Liver (tissue), 9 donors: ENCODE measurements around the gene DNAJC11. TPM values are rescaled to one million over a fixed set of nuclear protein-coding genes. Genes with fewer than 3 reads are reported as not detected.

Source experiments
- DNase-seq: peaks from one replicate; pipeline ENCODE4 v3.0.0-alpha.2; 2017; ENCODE audit warnings: low spot score
- H3K27ac ChIP-seq, 2 donors: one replicate each; pipeline ENCODE4 v1.7.0; 2013; ENCODE audit warnings: inconsistent platforms in 2 of 2, low read length in 2 of 2, control low read depth in 1 of 2, low read depth in 1 of 2, mild to moderate bottlenecking in 1 of 2
- H3K27me3 ChIP-seq, 4 donors: one replicate each; pipeline versions ENCODE4 v1.6.1 to v1.7.0; 2013; ENCODE audit warnings: low read length in 3 of 4, inconsistent platforms in 1 of 4, mild to moderate bottlenecking in 1 of 4, moderate library complexity in 1 of 4; ENCODE audit not compliant: control insufficient read depth in 4 of 4, insufficient read depth in 4 of 4
- H3K36me3 ChIP-seq, 4 donors: one replicate each; pipeline versions ENCODE4 v1.6.1 to v1.7.0; 2013; ENCODE audit warnings: low read length in 3 of 4, mild to moderate bottlenecking in 3 of 4, low read depth in 1 of 4, moderate library complexity in 1 of 4; ENCODE audit not compliant: control insufficient read depth in 4 of 4, insufficient read depth in 3 of 4
- H3K4me1 ChIP-seq, 4 donors: one replicate each; pipeline versions ENCODE4 v1.6.1 to v1.7.0; 2013; ENCODE audit warnings: low read length in 3 of 4, mild to moderate bottlenecking in 3 of 4, moderate library complexity in 1 of 4; ENCODE audit not compliant: control insufficient read depth in 4 of 4, insufficient read depth in 4 of 4
- H3K4me3 ChIP-seq, 3 donors: one replicate each; pipeline versions ENCODE4 v1.6.1 to v1.7.0; 2013; ENCODE audit warnings: low read length in 3 of 3, control low read depth in 1 of 3, low read depth in 1 of 3, mild to moderate bottlenecking in 1 of 3
- H3K9ac ChIP-seq, 2 donors: one replicate each; pipeline ENCODE4 v1.7.0; 2013; ENCODE audit warnings: low read length in 2 of 2, mild to moderate bottlenecking in 2 of 2, moderate library complexity in 2 of 2, control low read depth in 1 of 2, low read depth in 1 of 2
- H3K9me3 ChIP-seq, 4 donors: one replicate each; pipeline versions ENCODE4 v1.6.1 to v1.7.0; 2013; ENCODE audit warnings: low read length in 3 of 4; ENCODE audit not compliant: control insufficient read depth in 4 of 4
- FOXA1 ChIP-seq: IDR thresholded peaks from 2 replicates; pipeline ENCODE4 v1.6.1; 2016; ENCODE audit warnings: antibody characterized with exemption
- FOXA2 ChIP-seq: IDR thresholded peaks from 2 replicates; pipeline ENCODE4 v1.6.1; 2016; ENCODE audit warnings: antibody characterized with exemption
- GABPA ChIP-seq, 2 donors: IDR thresholded peaks in 1 of 2; conservative IDR thresholded peaks in 1 of 2; 2 replicates each; pipeline ENCODE4 v1.6.1; 2016; ENCODE audit warnings: antibody characterized with exemption in 2 of 2, mild to moderate bottlenecking in 1 of 2, moderate library complexity in 1 of 2
- HNF4A ChIP-seq, 2 donors: conservative IDR thresholded peaks; 2 replicates each; pipeline ENCODE4 v1.6.1; 2016; ENCODE audit warnings: antibody characterized with exemption in 2 of 2, mild to moderate bottlenecking in 2 of 2
- HNF4G ChIP-seq: IDR thresholded peaks from 2 replicates; pipeline ENCODE4 v1.6.1; 2016; ENCODE audit warnings: antibody characterized with exemption
- JUND ChIP-seq, 2 donors: IDR thresholded peaks; 2 replicates each; pipeline ENCODE4 v1.6.1; 2016; ENCODE audit warnings: antibody characterized with exemption in 2 of 2
- NR2F2 ChIP-seq: IDR thresholded peaks from 2 replicates; pipeline ENCODE4 v1.6.1; 2016; ENCODE audit warnings: antibody characterized with exemption
- RAD21 ChIP-seq, 2 donors: IDR thresholded peaks; 2 replicates each; pipeline ENCODE4 v1.6.1; 2016; ENCODE audit warnings: antibody characterized with exemption in 2 of 2, mild to moderate bottlenecking in 2 of 2
- RXRA ChIP-seq, 2 donors: IDR thresholded peaks; 2 replicates each; pipeline ENCODE4 v1.6.1; 2017 to 2018; ENCODE audit warnings: antibody characterized with exemption in 2 of 2, mild to moderate bottlenecking in 1 of 2
- SP1 ChIP-seq: IDR thresholded peaks from 2 replicates; pipeline ENCODE4 v1.6.1; 2018; ENCODE audit warnings: antibody characterized with exemption, mild to moderate bottlenecking
- YY1 ChIP-seq: IDR thresholded peaks from 2 replicates; pipeline ENCODE4 v1.6.1; 2016; ENCODE audit warnings: antibody characterized with exemption, mild to moderate bottlenecking
- WGBS: extraction: QIAGEN DNeasy Blood & Tissue Kit; methylation state at CpG from one replicate; pipeline ENCODE4 v1.1.7; 2013; 5-methylcytosine and 5-hydroxymethylcytosine counted together
- polyA plus RNA-seq, 2 donors: library from polyadenylated mRNA; stranded (reverse) in 1 of 2; unstranded in 1 of 2; fragments of 200-250 nt in 1 of 2; fragments of >200 nt in 1 of 2; fragmentation: Nextera tagmentation in 1 of 2; extraction: Ambion mirVana in 1 of 2; gene quantifications; one replicate each; pipeline versions ENCODE4 v1.2.1 to v1.2.3, GENCODE V29; 2013 to 2015
- total RNA-seq, 2 donors: library from RNA; depleted of rRNA; stranded (reverse); fragments of >200 nt; gene quantifications; one replicate each; pipeline ENCODE4 v1.2.3, GENCODE V29; 2014
- TF ChIP-seq, protein P1 (sequence below): IDR thresholded peaks from 2 replicates; pipeline ENCODE4 v1.6.1; 2016; ENCODE audit warnings: antibody characterized with exemption
- TF ChIP-seq, protein P2 (sequence below): IDR thresholded peaks from 2 replicates; pipeline ENCODE4 v1.6.1; 2016; ENCODE audit warnings: antibody characterized with exemption
- TF ChIP-seq, protein P3 (sequence below): fragments of 150-350 bp; IDR thresholded peaks from 2 replicates; pipeline ENCODE4 v1.5.1; 2017; ENCODE audit warnings: improper control_type of control experiment, low read depth, low read length; ENCODE audit not compliant: missing input control
- donor health status: healthy.
- donor health status: healthy.
- donor health status: healthy.
- donor health status: healthy.
- donor health status: healthy.

Gene DNAJC11
- total and polyA plus RNA-seq, 4 donors: 16.5 to 36.1 (median 23.8) TPM

DNA sequence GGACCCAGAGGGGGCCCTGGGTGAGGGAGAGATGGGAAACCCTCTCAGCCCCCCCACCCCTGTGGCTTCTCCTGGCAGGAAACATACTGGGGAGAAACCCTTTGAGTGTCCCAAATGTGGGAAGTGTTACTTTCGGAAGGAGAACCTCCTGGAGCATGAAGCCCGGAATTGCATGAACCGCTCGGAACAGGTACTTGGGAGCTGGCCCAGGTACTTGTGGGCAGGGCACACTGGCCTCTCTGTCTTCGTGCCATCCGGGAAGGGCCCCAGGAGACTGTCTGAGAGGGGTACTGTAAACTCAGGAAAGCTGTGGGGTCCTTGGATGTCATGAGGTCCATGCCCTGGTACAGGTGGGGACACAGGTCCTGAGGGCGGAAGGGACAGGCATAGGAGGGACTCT is 115.8 kb downstream of the DNAJC11 start:
- Histone ChIP-seq H3K4me3 (no peak overlapping the region), H3K9ac (no peak overlapping the region), H3K27me3 (no peaks in the 10 kb centered on the region), H3K27ac (no peak overlapping the region), H3K36me3 (peaks cover 7 to 35% (median 17%) of the 10 kb centered on the region in 4 donors), H3K9me3 (no peaks in the 10 kb centered on the region), H3K4me1 (peaks cover 9 to 49% (median 30%) of the 10 kb centered on the region in 4 donors)
- no peak for DNase-seq
- no peak for TF ChIP-seq JUND (IDR thresholded peaks at IDR 0.05)
- no peak for TF ChIP-seq RXRA (IDR thresholded peaks at IDR 0.05)
- TF ChIP-seq RAD21 (IDR thresholded peaks at IDR 0.05): no peak
- TF ChIP-seq FOXA1: no peak
- TF ChIP-seq, protein P1, sequence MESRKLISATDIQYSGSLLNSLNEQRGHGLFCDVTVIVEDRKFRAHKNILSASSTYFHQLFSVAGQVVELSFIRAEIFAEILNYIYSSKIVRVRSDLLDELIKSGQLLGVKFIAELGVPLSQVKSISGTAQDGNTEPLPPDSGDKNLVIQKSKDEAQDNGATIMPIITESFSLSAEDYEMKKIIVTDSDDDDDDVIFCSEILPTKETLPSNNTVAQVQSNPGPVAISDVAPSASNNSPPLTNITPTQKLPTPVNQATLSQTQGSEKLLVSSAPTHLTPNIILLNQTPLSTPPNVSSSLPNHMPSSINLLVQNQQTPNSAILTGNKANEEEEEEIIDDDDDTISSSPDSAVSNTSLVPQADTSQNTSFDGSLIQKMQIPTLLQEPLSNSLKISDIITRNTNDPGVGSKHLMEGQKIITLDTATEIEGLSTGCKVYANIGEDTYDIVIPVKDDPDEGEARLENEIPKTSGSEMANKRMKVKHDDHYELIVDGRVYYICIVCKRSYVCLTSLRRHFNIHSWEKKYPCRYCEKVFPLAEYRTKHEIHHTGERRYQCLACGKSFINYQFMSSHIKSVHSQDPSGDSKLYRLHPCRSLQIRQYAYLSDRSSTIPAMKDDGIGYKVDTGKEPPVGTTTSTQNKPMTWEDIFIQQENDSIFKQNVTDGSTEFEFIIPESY: no peak
- TF ChIP-seq YY1: no peak
- no peak for TF ChIP-seq NR2F2
- TF ChIP-seq HNF4G: no peak
- TF ChIP-seq, protein P2, sequence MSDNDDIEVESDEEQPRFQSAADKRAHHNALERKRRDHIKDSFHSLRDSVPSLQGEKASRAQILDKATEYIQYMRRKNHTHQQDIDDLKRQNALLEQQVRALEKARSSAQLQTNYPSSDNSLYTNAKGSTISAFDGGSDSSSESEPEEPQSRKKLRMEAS: no peak
- 96% methylated on average over 7 of the region's 7 CpGs for WGBS

DNA sequence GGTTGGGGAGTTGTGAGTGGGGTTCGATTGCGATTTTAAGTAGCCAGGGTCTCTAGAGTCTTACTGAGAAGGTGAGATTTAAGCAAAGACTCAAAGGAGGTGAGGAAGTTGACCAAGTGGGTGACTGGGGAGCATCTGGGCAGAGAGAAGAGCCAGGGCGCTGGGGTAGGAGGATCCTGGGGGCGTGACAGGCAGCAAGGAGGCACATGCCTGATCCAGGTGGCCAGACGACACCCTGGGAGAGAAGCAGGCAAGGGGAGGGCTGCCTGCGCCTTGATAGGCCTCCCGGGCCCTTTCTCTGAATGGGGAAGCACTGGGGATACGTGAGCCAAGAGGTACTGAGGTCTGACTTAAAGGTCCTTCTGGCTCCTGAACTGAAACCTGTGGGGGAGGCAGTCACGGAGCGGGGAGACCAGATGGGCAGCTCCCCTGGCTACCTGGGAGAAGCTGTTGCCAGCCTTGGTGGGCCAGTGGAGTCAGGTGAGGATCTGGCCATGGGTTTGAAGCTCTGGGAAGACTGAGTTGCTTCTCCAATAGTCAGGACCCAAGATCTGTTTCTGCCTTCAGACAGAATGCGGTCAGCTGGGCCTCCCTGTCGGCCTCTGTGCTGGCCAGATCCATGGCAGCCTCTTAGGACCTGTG is 116.4 kb downstream of the DNAJC11 start:
- no peak overlapping the region for H3K27ac ChIP-seq
- 94% methylated on average over 12 of the region's 12 CpGs for WGBS
- H3K4me1 ChIP-seq: peaks cover 11 to 55% (median 33%) of the 10 kb centered on the region in 4 donors
- no peaks in the 10 kb centered on the region for H3K27me3 ChIP-seq
- no peaks in the 10 kb centered on the region for H3K9me3 ChIP-seq
- H3K4me3 ChIP-seq: no peak overlapping the region
- DNase-seq: no peak
- H3K36me3 ChIP-seq: peaks cover 7 to 31% (median 13%) of the 10 kb centered on the region in 4 donors
- no peak overlapping the region for H3K9ac ChIP-seq
- TF ChIP-seq FOXA2: no peak
- TF ChIP-seq YY1: no peak
- TF ChIP-seq RXRA (IDR thresholded peaks at IDR 0.05): no peak
- no peak for TF ChIP-seq SP1
- no peak for TF ChIP-seq GABPA (IDR thresholded peaks at IDR 0.05 in 1 of 2, conservative IDR thresholded peaks at IDR 0.05 in 1 of 2)
- TF ChIP-seq, protein P3, sequence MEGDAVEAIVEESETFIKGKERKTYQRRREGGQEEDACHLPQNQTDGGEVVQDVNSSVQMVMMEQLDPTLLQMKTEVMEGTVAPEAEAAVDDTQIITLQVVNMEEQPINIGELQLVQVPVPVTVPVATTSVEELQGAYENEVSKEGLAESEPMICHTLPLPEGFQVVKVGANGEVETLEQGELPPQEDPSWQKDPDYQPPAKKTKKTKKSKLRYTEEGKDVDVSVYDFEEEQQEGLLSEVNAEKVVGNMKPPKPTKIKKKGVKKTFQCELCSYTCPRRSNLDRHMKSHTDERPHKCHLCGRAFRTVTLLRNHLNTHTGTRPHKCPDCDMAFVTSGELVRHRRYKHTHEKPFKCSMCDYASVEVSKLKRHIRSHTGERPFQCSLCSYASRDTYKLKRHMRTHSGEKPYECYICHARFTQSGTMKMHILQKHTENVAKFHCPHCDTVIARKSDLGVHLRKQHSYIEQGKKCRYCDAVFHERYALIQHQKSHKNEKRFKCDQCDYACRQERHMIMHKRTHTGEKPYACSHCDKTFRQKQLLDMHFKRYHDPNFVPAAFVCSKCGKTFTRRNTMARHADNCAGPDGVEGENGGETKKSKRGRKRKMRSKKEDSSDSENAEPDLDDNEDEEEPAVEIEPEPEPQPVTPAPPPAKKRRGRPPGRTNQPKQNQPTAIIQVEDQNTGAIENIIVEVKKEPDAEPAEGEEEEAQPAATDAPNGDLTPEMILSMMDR: no peak
- TF ChIP-seq, protein P2: no peak
- no peak for TF ChIP-seq HNF4A (conservative IDR thresholded peaks at IDR 0.05)

Other genes with a start within 250 kb of the DNAJC11 start
- 1 to 10 TPM; 2.2 to 2.6 TPM for gene TNFRSF25, start 235.6 kb downstream of the DNAJC11 start, total RNA-seq
- 1 to 10 TPM in 1 of 2 donors, under 1 TPM in 1; 0.78 to 1.9 TPM for gene TNFRSF25, start 235.6 kb downstream of the DNAJC11 start, polyA plus RNA-seq
- 1 to 10 TPM; 1.4 to 1.9 TPM for gene PLEKHG5, start 210.1 kb downstream of the DNAJC11 start, total RNA-seq
- gene PLEKHG5, start 210.1 kb downstream of the DNAJC11 start, polyA plus RNA-seq: under 1 TPM; 0.28 to 0.81 TPM
- 10 to 100 TPM; 13.6 to 15.1 TPM for gene NOL9, start 147.3 kb downstream of the DNAJC11 start, total RNA-seq
- 1 to 10 TPM; 2.1 to 5.3 TPM for gene NOL9, start 147.3 kb downstream of the DNAJC11 start, polyA plus RNA-seq
- not detected for gene TAS1R1, start 146.5 kb downstream of the DNAJC11 start, total RNA-seq
- not detected for gene TAS1R1, start 146.5 kb downstream of the DNAJC11 start, polyA plus RNA-seq
- 10 to 100 TPM in 1 of 2 donors, 1 to 10 TPM in 1; 8.3 to 18.1 TPM for gene ZBTB48, start 121.8 kb downstream of the DNAJC11 start, total RNA-seq
- gene ZBTB48, start 121.8 kb downstream of the DNAJC11 start, polyA plus RNA-seq: 10 to 100 TPM in 1 of 2 donors, 1 to 10 TPM in 1; 9.4 to 16.8 TPM
- gene KLHL21, start 98.9 kb downstream of the DNAJC11 start, total RNA-seq: 10 to 100 TPM; 20.8 to 30.4 TPM
- gene KLHL21, start 98.9 kb downstream of the DNAJC11 start, polyA plus RNA-seq: 10 to 100 TPM in 1 of 2 donors, 1 to 10 TPM in 1; 8.7 to 12.4 TPM
- gene PHF13, start 88.1 kb downstream of the DNAJC11 start, total RNA-seq: 1 to 10 TPM; 4.1 to 8.7 TPM
- gene PHF13, start 88.1 kb downstream of the DNAJC11 start, polyA plus RNA-seq: 1 to 10 TPM; 1.4 to 3.5 TPM
- 1 to 10 TPM; 7.2 to 8.7 TPM for gene THAP3, start 76.9 kb downstream of the DNAJC11 start, total RNA-seq
- gene THAP3, start 76.9 kb downstream of the DNAJC11 start, polyA plus RNA-seq: 10 to 100 TPM in 1 of 2 donors, 1 to 10 TPM in 1; 8.4 to 10.2 TPM
- gene CAMTA1, start 83.6 kb upstream of the DNAJC11 start, total RNA-seq: 10 to 100 TPM; 18.0 to 23.2 TPM
- gene CAMTA1, start 83.6 kb upstream of the DNAJC11 start, polyA plus RNA-seq: 10 to 100 TPM; 48.5 to 93.5 TPM